HG03575 (cell line): Measurements from ENCODE around the gene CDCP1.
"Not testable (repeated sequence)": the region's sequence is repeated elsewhere in the genome, so short reads cannot be mapped to it uniquely, and the experiment has no call there.

Source experiments
- ATAC-seq: cut with Tn5 transposase; IDR thresholded peaks from one replicate; pipeline ENCODE4 v1.9.1; 2021; ENCODE audit not compliant: unreplicated experiment, insufficient number of reproducible peaks, low FRiP score; ENCODE audit errors: extremely low read depth

Gene CDCP1

DNA sequence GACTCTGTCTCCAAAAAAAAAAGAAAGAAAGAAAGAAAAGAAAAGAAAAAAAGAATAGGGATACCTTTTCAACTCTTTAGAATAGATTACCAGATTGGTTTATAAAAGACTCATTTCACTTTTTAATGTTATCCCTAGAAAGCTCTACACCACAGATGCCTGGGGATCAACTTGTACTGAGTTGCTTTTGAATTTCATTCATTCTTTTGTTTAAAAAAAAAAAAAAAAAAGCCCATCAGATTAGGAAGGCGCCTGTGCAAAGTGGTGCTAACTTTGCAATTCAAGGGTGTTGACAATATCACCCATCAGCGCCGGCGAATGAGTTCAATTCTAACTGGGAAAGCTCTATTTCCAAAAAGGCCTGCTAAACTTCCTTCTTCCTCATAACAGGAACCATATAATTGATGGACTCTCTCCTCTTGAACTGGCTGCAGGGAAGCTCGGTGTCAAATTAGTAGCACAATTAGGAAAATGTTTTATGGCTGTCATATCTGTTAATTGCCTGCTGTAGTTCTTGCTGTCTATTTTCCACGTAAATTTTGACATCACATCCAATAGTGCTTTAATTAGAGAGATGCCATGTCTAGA is 48.8 kb downstream of the CDCP1 start:
- ATAC-seq: no peak

DNA sequence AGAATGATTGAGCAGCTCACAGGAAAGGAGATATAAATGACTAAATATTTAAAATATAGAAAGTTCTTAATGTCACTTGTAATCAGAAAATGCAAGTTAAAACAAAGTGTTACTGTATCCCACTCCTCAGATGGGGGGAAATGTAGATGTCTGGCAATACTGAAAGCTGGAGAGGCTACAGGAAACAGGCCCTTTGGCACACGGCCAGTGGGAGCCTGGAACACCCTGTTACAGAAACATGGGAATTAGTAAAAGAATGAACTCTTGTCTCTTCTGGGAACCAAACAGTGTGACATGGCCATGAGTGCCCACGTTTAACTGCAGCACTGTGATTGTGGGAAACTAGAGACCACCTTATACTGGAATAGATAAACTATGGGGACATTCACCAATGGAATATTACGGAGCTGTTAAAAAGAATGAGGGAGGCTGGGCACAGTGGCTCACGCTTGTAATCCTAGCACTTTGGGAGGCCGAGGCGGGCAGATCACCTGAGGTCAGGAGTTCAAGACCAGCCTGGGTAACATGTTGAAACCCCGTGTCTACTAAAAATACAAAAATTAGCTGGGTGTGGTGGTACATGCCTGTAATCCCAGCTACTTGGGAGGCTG is 50.2 kb downstream of the CDCP1 start:
- no peak for ATAC-seq

DNA sequence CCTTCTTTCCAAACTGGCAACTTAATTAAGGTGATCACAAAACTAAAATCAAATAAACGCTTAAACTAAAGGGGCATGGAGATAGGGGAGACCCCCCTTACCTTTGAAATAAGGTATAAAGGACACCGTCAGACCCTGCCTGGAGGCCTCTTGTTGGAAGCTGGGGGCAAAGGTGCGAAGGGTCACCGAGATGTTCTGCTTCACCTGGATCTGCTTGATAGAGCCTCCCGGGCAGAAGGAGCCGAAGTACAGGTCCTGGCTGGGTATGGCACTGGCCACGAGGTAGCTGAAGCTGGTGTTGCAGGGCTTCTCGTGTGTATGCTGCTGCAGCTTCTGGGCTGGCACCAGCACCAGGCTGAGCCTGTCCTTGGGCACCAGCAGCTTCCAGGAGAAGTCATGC is 53.0 kb downstream of the CDCP1 start:
- no peak for ATAC-seq

DNA sequence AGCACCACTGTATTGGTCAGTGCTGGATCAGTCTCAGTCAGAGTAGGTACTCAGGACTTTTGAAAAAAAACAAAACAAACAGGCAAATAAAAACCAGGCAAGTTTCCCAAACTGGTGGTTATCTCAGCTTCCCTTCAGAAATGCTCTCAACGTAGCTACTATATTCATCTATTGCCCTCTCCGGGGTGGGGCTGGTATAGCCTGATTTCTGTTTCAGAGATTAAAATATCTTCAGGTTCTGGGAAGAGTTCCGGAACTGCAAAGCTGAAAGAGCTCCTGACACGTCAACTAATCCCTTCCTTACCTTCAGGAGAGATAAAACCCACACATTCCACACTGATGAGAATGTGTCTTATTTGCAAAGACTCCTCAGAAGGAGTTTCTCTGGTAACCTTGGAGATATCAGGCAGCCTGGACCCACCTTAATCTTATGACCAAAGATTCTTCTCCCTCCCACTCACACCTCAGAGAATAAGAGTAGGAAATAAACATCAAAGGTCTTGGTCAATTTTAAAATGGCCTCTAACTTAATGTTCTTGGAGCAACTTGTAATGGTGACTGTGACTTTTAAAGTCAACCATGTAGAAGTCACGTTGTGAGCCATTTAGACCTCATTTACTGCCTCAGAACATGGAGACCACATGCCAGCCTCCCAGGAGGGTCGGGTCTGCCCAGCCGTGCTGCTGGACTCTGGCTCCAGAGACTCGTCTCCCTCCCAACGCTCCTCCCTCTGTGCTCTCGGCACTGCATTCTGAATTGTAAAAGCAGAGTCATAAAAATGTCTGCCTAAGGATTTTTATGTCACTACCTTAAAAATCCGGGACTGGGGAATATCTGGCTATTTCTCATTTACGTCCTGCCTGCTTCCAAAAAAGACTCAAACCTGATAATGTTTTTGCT is 53.8 kb downstream of the CDCP1 start:
- no peak for ATAC-seq

DNA sequence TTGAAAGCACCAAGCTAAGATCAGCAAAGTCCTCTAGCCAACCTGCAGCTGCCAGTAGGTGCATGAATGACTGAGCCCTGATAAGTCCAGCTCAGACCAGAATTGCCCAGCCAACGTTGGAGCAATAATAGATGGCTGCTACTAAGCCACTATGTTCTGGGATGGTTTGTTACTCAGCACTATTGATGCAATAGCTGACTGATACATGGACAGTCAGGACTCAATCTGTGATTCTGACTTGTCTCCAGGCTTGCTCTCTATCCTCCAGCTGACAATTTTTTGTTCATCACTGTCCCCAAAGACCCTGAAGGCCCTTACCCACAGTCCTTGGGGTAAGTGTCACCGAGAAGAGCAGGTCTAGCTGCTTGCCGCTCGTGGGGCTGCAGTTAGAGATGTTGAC is 55.3 kb downstream of the CDCP1 start:
- no peak for ATAC-seq

DNA sequence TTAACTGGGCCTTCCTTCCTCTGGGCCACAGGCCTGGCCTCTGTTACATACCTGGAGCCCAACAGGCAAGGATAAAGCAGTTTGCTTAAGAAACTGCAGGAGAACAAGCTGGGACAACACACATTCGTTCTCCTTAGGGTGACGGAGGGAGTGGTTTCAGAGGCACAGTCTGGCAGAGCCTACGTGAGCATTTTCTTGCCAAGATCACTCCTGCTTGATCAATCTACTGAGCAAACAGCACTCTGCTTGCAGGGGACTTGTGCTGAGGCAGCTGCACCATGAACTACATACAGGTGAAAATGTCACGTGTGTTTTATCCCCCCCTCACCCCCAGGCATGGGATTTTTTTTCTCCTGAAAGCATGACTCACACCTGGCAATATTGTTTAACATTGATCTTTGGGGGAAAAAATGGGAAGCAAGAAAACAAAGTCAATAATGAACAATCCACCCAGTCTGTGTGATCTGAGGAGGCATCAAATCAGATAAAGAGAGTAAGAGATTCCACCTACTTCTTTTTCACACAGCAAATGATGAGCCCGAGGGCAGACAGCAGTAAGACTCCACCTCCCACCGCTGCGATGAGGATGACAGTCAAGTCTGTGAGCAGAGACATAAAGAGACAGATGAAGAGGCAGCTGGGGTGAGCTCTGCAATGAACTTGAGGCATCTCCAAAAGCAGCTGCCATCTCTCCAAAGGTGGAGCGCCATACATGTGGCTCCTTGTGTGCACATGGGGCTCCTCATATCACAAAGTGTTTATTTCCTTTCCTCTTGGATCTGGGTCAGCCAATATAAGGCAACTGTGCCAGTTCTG is 57.4 kb downstream of the CDCP1 start:
- ATAC-seq: no peak

DNA sequence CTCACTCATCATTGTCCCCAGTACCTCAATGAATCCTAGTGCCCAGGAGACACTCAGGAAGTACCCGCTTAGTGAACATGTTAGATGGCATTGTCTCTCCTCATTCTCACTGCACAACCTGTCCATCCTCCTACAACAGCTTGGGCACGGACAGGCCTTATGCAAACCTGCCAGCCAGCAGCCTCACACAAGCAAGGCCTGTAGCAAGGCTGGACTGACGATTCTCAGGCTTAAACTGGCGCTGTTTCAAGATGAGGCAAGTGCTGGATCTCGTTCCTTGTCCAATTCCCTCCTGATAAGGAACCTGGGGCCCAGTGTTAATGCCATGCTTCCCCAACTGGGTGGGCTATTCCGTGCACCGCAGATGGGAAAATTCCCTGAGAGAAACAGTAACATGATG is 59.0 kb downstream of the CDCP1 start:
- no peak for ATAC-seq

DNA sequence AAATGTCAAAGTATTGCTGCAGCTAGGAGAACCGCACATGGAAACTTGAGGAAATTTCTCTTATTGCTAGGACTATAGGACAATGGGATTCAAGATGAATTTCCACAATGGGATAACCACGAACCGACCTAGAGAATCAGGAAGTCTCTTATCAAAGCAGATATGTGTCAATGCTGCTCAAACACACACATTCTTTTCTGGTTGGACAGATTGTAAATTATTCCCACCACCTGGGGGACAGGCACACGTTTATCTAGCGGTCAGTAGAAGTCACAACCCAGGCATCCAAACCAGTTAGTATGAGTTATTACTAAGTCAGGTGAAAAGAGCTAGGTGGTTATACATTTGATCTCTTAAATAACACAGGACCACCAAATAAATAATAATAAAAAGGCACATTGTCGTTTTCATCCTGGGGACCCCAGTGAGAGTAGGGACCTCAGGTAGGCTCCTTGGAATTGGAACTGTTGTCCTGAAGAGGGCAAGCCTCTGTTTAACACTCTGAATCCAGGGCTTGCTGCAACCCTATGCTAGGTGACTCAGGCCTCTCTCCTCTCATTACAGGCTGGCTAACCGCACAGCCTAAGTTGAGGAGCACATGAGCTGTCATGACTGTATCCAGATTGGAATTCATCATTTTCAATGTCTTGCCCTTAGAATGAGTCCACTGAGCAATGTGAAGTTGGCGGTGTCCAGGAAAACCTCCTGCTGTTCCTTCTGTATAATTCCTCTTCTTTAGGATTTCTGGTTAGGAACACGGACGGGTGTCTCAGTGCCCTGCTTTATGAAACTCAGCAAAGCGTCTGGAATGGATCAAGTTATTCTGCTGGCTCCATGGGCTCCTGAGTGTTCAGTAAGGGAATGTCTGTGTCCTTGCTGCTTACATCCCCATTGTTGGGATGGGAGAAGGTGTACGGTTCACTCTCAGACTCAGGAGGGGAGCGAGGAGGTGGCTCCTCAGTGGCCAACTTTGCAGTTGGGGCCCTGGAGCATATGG is 61.1 kb downstream of the CDCP1 start:
- no peak for ATAC-seq

DNA sequence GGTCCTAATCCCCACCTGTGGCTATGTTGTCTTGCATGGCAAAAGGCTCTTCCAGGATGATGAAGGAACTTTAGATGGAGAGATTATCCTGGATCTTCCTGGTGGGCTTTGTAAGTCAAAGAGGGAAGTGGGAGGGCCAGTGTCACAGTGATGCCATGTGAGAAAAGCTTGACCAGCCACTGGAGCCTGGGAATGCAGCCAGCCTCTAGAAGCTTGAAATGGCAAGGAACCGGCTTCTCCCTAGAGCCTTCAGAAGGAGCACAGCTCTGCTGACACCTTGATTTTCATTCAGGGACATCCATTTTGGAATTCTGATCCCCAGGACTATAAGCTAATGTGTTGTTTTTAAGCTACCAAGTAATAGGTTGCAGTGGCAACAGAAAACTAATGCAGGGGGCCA is 61.8 kb downstream of the CDCP1 start:
- no peak for ATAC-seq

DNA sequence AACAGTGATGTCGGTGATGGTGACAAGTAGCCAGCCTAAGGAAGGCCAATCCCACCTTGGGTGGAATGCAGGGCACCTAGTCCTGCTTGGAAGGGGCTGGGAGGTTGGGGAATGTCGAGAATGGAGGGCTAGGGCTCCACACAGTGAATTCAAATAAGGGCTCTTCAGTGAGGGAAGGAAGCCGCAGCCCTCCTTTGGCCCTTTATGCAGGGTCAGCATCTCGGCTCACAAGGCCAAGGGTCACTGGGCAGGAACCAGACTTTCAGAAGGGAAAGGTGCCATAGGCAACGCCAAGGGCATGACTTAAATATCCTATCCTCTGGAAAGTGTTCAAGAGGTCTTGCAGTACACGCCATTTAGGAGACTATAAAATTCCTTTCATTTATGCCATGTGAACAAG is 63.2 kb downstream of the CDCP1 start:
- no peak for ATAC-seq

DNA sequence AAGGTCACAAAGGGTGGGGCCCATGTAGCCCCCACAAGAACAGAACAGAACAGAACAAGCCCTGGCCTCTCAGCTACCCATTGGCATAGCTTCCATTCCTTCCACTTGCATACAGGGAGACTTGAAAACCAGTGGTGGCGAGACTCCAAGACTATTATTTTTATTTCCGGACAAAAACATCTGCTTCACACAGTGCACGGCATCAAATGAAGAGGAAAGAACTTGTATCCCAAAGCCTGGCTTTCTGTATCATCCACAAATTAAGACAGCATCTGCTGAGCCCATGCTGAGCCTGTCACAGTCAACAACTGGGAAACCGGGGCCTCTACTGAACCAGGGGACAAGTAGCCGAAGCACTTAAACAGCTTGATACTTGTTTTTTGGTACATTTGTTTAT is 64.0 kb downstream of the CDCP1 start:
- ATAC-seq: no peak

DNA sequence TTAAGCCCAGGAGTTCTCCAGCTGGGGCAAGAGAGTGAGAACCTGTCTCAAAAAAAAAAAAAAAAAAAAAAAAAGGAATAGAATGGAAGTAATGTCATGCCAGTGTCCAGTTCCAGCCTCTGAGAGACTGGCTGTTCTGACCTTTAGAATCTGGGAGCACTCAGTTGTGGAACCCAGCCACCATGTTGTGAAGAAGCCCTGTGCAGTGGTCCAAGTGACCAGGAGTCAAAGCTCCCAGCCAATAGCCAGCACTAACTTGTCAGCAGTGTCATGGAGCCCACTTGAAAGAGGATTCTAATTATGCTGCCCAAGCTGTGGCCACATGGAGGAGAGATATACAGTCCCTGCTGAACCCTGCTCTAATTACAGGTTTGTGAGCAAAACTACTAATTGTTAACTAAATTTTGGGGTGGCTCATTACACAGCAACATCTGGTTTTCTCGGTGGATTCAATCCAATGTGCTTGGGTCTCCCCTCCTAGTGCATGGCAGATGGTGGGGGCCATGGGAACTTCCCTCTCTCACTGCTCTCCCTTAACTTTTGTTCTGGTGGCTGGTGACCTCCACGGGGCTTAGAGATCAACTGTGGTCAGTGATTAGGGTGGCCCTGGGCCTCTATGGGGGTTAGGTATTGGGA is 64.6 kb downstream of the CDCP1 start:
- ATAC-seq: no peak

DNA sequence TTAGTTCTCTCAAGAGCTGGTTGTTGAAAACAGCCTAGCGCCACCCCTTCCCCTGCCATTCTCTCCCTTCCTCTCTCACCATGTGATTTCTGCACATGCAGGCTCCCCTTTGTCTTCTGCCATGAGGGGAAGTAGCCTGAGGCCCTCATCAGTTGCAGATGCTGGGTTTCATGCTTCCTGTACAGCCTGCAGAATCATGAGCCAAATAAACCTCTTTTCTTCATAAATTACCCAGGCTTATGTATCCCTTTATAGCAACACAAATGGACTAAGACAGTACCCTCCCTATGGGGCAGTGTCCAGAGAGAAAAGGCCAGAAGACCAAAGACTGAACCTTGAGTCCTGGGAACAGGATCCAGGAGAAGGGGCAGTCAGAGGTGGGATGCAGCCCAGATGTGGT is 65.4 kb downstream of the CDCP1 start:
- ATAC-seq: no peak

DNA sequence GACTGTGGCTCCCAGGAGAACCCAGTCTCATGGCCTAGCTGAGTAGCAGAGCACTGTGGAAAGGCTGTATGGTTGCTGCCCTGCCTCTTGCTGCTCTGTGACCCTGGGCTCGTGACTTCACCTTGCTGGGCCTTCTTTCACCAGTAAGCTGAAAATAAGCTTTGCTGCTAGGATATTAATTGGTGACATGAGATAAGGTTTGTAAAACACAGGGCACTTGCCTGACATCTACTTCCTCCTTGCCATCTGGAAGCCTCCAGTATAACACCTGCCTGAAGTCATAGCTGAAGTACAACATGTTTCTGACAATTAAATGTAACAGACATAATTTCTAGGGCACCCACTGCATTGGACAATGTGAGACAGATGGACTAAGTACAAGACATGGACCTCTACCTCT is 66.5 kb downstream of the CDCP1 start:
- no peak for ATAC-seq

DNA sequence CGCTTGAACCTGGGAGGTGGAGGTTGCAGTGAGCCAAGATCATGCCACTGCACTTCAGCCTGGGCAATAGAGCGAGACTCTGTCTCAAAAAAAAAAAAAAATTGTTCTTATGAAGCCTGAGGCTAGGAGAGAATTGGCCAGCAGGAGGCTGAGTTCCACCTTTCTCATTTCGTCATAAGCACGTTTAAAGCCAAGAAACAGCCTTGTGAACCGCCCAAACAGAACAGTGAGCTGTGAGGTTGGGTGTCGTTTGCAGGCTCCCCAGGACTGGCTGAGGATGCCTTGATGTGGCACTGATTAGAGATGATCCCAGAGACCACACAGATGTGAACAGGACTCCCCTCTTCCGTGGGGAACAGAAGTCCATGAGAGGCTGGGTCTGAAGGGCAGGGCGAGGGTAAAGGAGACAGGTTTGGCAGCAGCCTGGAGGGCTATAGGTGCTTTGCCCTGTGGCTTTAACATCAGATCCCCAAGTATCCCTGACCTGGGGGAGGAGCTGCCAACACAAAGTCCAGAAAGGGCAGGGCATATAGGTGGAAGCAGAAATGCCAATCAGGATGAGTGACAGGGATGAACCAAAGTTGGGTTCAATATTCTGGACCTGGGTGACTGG is 67.2 kb downstream of the CDCP1 start:
- no peak for ATAC-seq

DNA sequence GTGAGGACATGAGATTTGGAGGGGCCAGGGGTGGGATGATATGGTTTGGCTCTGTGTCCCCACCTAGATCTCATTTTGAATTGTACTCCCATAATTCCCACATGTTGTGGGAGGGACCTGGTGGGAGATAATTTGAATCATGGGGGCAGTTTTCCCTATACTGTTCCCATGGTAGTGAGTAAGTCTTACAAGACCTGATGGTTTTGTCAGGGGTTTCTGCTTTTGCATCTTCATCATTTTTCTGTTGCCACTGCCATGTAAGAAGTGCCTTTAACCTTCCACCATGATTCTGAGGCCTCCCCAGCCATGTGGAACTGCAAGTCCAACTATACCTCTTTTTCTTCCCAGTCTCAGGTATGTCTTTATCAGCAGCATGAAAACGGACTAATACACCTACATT is 67.9 kb downstream of the CDCP1 start:
- ATAC-seq: not testable (repeated sequence)

DNA sequence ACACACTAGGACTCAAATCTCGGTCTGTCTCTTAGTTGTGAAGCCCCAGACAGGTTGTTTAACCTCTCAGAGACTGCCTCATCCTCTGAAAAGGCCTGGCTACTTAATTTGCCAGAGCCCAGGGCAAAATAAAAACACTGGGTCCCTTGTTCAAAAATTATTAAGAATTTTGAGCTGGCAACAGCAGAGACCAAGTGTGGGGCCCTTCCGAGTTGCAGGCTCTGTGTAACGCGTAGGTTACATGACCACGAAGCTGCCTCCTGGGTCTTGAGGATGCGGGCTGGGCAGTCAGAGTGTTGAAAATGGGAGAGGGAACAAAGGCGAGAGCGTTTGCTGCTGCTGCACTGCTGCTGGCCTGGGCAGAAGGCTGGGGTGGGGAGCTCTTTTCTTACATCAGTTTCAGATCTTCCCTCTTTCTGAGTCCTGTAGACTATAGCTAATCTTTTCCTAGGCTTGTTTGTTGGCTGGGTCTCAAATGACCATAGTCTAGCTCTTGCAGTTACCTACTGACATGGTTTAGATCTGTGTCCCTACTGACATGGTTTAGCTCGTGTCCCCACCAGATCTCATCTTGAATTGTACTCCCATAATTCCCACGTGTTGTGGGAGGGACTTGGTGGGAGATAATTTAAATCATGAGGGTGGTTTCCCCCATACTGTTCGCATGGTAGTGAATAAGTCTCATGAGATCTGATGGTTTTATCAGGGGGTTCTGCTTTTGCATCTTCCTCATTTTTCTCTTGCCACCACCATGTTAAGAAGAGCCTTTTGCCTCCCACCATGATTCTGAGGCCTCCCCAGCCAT is 70.2 kb downstream of the CDCP1 start:
- no peak for ATAC-seq
